Upper lobe of left lung (tissue), 6 donors: ENCODE results near the gene GAST. TPM values are rescaled to one million over a fixed set of nuclear protein-coding genes. Genes with fewer than 3 reads are reported as not detected.

Source experiments
- ATAC-seq, 2 donors: fragments of 200-7000 bp; cut with Tn5 transposase; one replicate each; pipeline ENCODE4 v1.9.1; 2022; ENCODE audit warnings: mild to moderate bottlenecking in 2 of 2, moderate library complexity in 2 of 2; ENCODE audit not compliant: low FRiP score in 2 of 2
- DNase-seq, 2 donors: peaks; one replicate each; pipeline ENCODE4 v3.0.0-alpha.2; 2019 to 2020
- H3K27ac ChIP-seq, 4 donors: fragments of 200-600 bp; sonication (generic); one replicate each; pipeline ENCODE4 v1.5.1; 2016 to 2019
- H3K27me3 ChIP-seq, 4 donors: fragments of 200-600 bp; sonication (generic); one replicate each; pipeline ENCODE4 v1.5.1; 2017 to 2019
- H3K36me3 ChIP-seq, 4 donors: fragments of 200-600 bp; sonication (generic); one replicate each; pipeline ENCODE4 v1.5.1; 2016 to 2019
- H3K4me1 ChIP-seq, 4 donors: fragments of 200-600 bp; sonication (generic); one replicate each; pipeline ENCODE4 v1.5.1; 2018 to 2019
- H3K4me3 ChIP-seq, 4 donors: fragments of 200-600 bp; sonication (generic); one replicate each; pipeline ENCODE4 v1.5.1; 2017 to 2019; ENCODE audit warnings: mild to moderate bottlenecking in 2 of 4, moderate library complexity in 1 of 4
- H3K9me3 ChIP-seq, 4 donors: fragments of 200-600 bp; sonication (generic); one replicate each; pipeline ENCODE4 v1.5.1; 2018 to 2019
- EP300 ChIP-seq, 4 donors: sonication (generic); formaldehyde crosslinking; IDR thresholded peaks; one replicate each; pipeline ENCODE4 v1.5.1; 2017; ENCODE audit warnings: antibody characterized with exemption in 4 of 4, control low read depth in 2 of 4
- POLR2A ChIP-seq, 4 donors: fragments of 450-650 bp; IDR thresholded peaks; one replicate each; pipeline ENCODE4 v1.5.1; 2016 to 2017; ENCODE audit warnings: antibody characterized with exemption in 4 of 4, mild to moderate bottlenecking in 2 of 4
- POLR2AphosphoS5 ChIP-seq, 2 donors: sonication (generic); formaldehyde crosslinking; IDR thresholded peaks; one replicate each; pipeline ENCODE4 v1.5.1; 2017; ENCODE audit warnings: antibody characterized with exemption in 2 of 2
- WGBS, 2 donors: methylation state at CpG; one replicate each; pipeline ENCODE4 v1.1.5; 2017 to 2018; 5-methylcytosine and 5-hydroxymethylcytosine counted together
- total RNA-seq, 6 donors: library from RNA; depleted of rRNA in 4 of 6; stranded (reverse); fragments of >200 nt in 4 of 6; gene quantifications; one replicate each; pipeline versions ENCODE4 v1.1.0 to v1.2.1, GENCODE V29; 2016 to 2021
- TF ChIP-seq, protein P1 (sequence below), 6 experiments: fragments of 450-650 bp in 4 of 6; fragments of 200-600 bp in 2 of 6; sonication (generic) in 2 of 6; IDR thresholded peaks; one replicate each; pipeline ENCODE4 v1.5.1; 2016 to 2019; ENCODE audit warnings: antibody characterized with exemption in 6 of 6
- donor health status: DM: no; HTN: no; CAD: no; lungs with moderate emphysema.
- donor health status: DM: no; HTN: yes; CAD: no; lungs with severe emphysema.

Gene GAST
- total RNA-seq, 6 donors from 2014 or later: not detected

DNA sequence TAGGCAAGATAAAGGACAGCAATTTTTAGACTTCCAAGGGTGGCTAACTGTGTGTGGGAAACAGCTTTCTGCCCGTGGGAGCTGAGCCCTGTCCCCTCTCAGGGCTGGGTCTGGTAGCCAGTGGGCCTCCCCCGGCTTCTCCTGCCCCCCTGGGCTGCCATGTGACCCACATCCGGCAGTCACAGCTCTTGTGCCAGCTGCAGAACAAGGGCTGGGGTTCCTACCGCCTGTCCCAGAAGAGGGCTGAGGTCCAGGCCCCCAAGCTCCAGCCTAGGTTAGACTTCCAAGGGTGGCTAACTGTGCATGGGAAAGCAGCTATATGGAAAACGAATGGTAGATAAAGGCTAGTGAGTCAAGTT lies 6.1 kb downstream of the GAST start:
- H3K27ac ChIP-seq: no peak overlapping the region
- TF ChIP-seq POLR2A (IDR thresholded peaks at IDR 0.05) (no peak), POLR2AphosphoS5 (IDR thresholded peaks at IDR 0.05) (no peak)
- no peaks in the 10 kb centered on the region for H3K27me3 ChIP-seq
- peaks cover 0 to 8% (median 3%) of the 10 kb centered on the region in 4 donors for H3K4me1 ChIP-seq
- no peak for DNase-seq
- no peak overlapping the region for H3K4me3 ChIP-seq
- H3K36me3 ChIP-seq: no peaks in the 10 kb centered on the region
- no peaks in the 10 kb centered on the region for H3K9me3 ChIP-seq
- no peak for ATAC-seq
- WGBS, 2 donors: 68 to 86% methylated on average over 3 to 5 of the region's 5 CpGs

DNA sequence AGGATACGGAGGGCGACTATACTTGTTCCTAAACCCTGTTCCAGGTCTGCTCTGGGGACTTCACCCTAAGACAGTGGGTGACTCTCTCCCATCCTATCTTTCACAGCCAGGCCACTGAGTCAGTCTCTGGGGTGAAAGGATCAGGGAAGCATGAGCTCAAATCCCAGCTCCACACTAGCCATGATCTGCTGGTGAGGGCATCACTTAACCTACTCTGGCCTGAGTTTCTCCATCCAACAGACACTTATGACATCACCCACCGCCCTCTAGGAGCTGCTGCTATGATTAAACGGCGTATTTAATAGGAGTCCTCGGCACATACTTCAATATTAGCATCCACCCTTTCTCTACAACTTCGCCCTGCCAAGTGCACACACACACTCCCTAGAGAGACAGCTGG lies 10.1 kb downstream of the GAST start:
- no peaks in the 10 kb centered on the region for H3K27me3 ChIP-seq
- WGBS, 2 donors: 91 to 95% methylated on average over 7 of the region's 7 CpGs
- no peak for ATAC-seq
- no peaks in the 10 kb centered on the region for H3K36me3 ChIP-seq
- TF ChIP-seq EP300 (IDR thresholded peaks at IDR 0.05): no peak
- no peak for TF ChIP-seq POLR2A (IDR thresholded peaks at IDR 0.05)
- TF ChIP-seq, protein P1, sequence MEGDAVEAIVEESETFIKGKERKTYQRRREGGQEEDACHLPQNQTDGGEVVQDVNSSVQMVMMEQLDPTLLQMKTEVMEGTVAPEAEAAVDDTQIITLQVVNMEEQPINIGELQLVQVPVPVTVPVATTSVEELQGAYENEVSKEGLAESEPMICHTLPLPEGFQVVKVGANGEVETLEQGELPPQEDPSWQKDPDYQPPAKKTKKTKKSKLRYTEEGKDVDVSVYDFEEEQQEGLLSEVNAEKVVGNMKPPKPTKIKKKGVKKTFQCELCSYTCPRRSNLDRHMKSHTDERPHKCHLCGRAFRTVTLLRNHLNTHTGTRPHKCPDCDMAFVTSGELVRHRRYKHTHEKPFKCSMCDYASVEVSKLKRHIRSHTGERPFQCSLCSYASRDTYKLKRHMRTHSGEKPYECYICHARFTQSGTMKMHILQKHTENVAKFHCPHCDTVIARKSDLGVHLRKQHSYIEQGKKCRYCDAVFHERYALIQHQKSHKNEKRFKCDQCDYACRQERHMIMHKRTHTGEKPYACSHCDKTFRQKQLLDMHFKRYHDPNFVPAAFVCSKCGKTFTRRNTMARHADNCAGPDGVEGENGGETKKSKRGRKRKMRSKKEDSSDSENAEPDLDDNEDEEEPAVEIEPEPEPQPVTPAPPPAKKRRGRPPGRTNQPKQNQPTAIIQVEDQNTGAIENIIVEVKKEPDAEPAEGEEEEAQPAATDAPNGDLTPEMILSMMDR (IDR thresholded peaks at IDR 0.05): no peak
- TF ChIP-seq POLR2AphosphoS5 (IDR thresholded peaks at IDR 0.05): no peak
- no peaks in the 10 kb centered on the region for H3K9me3 ChIP-seq
- H3K4me3 ChIP-seq: no peak overlapping the region
- no peak overlapping the region for H3K27ac ChIP-seq
- no peak for DNase-seq
- peaks cover 0 to 7% (median 3%) of the 10 kb centered on the region in 4 donors for H3K4me1 ChIP-seq

DNA sequence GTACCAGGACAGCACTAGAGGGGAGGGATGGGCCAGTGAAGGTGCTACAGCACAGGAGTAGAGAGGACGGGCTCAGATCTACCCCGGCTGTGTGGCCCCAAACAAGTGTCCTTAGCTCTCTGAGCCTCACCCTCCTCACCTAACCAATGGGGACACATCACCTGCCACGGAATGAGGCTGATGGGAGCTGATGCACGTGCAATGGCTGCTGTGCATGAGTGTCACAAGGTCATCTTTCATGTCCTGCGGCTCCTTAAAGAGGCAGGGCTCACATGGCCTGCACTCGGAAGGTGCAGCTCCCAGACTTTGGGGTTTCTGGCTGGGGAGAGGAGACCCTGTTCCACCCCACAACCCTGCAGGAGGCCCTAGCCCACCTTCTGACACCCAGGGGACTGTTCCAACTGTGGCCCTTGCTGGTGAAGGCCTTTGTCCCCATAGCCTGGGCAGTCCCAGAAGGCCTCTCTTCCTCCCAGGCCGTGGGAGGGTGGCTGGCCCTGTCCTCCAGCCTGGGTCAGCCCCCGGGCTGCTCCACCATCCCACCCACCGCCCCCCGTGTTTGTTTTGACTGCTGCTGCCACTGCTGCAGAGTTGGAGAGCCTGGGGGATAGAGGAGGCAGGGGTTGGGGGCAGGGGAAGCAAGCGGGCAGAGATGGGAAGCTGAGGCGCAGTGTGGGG lies 11.8 kb downstream of the GAST start:
- DNase-seq (peak in 1 of 2 donors; percentile 46), ATAC-seq (no peak)
- Histone ChIP-seq H3K4me1 (no peaks in the 10 kb centered on the region), H3K27ac (no peak overlapping the region), H3K4me3 (no peak overlapping the region), H3K36me3 (no peaks in the 10 kb centered on the region), H3K27me3 (no peaks in the 10 kb centered on the region), H3K9me3 (no peaks in the 10 kb centered on the region)
- WGBS, 2 donors: 72 to 76% methylated on average over 6 to 12 of the region's 12 CpGs
- TF ChIP-seq POLR2A (IDR thresholded peaks at IDR 0.05): no peak
- TF ChIP-seq, protein P1 (IDR thresholded peaks at IDR 0.05): no peak
- no peak for TF ChIP-seq POLR2AphosphoS5 (IDR thresholded peaks at IDR 0.05)
- TF ChIP-seq EP300 (IDR thresholded peaks at IDR 0.05): no peak

DNA sequence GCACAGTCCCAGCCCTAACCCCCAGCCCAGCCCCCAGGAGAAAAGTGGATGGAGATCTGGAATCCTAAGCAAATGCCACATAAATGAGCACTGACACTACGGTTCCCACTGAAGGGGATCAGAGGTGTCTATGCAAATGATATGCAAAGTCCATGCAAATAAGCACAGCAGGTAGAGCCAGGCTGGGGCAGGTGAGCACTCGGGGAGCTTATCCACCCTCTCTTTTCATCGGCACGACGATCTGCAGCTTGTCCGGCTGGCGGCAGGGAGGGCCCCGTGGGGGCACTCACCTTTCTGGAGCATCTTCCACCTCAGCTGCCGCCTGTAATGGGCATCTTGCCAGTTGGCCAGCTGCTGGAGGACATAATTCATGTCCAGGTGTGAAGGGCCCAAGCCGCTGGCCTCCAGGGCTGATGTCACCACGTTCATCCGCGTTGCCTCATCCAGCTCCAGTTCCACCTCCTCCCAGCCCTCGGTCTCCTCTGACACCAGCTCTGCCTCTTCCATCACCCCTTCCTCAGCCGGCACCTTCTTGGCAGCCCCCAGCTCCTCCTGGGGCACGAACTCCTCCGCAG lies 12.4 kb downstream of the GAST start:
- H3K27ac ChIP-seq: no peak overlapping the region
- no peaks in the 10 kb centered on the region for H3K9me3 ChIP-seq
- no peak for ATAC-seq
- H3K36me3 ChIP-seq: no peaks in the 10 kb centered on the region
- TF ChIP-seq POLR2AphosphoS5 (IDR thresholded peaks at IDR 0.05) (no peak), POLR2A (IDR thresholded peaks at IDR 0.05) (no peak), EP300 (IDR thresholded peaks at IDR 0.05) (no peak)
- TF ChIP-seq, protein P1 (IDR thresholded peaks at IDR 0.05): no peak
- H3K27me3 ChIP-seq: no peaks in the 10 kb centered on the region
- H3K4me3 ChIP-seq: no peak overlapping the region
- WGBS, 2 donors: 76 to 79% methylated on average over 15 to 16 of the region's 17 CpGs
- DNase-seq: no peak
- no peaks in the 10 kb centered on the region for H3K4me1 ChIP-seq

DNA sequence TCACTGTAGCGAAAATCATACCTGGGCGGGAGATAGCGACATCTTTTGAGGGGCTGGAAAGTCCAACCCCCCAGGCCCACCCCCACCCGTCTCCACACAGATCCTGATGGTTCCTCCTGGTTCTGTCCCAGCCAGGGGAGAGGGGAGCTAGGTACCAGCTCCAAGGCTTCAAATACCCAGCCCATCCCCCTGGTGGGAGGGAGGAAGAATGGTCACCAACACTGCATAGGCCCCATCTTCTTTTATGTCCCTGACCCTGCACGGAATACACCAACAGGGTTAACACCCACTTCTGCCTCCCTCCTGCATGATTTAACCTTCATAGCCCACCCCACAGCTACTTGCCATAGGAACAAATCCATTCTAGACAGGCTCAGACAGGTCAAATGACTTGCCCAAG lies 13.0 kb downstream of the GAST start:
- no peaks in the 10 kb centered on the region for H3K9me3 ChIP-seq
- H3K4me1 ChIP-seq: no peaks in the 10 kb centered on the region
- H3K27ac ChIP-seq: no peak overlapping the region
- DNase-seq (no peak), ATAC-seq (no peak)
- TF ChIP-seq POLR2A (IDR thresholded peaks at IDR 0.05): no peak
- no peak for TF ChIP-seq POLR2AphosphoS5 (IDR thresholded peaks at IDR 0.05)
- TF ChIP-seq EP300 (IDR thresholded peaks at IDR 0.05): no peak
- TF ChIP-seq, protein P1 (IDR thresholded peaks at IDR 0.05): no peak
- H3K27me3 ChIP-seq: no peaks in the 10 kb centered on the region
- H3K4me3 ChIP-seq: no peak overlapping the region
- H3K36me3 ChIP-seq: no peaks in the 10 kb centered on the region
- WGBS, 2 donors: 81 to 89% methylated on average over 5 of the region's 5 CpGs
